Measurements from ENCODE around the gene RNF186. TPM values are rescaled to one million over a fixed set of nuclear protein-coding genes. Genes with fewer than 3 reads are reported as not detected.

Gene RNF186
- total and polyA plus RNA-seq, 4 donors = 0.17 to 0.38 (median 0.28) TPM

GRCh38 chr1:19776287-19776686 lies 38.8 kb downstream of the RNF186 start:
- Histone ChIP-seq H3K27ac (ENCODE audit: low read depth in 1 of 2, low read length in 2 of 2) (no peak overlapping the region), H3K9ac (ENCODE audit: low read depth in 1 of 2, low read length in 2 of 2) (no peak overlapping the region), H3K36me3 (ENCODE audit: control insufficient read depth in 4 of 4, insufficient read depth in 3 of 4, low read depth in 1 of 4, low read length in 3 of 4) (peaks cover 4 to 30% (median 14%) of the 10 kb centered on the region in 4 donors), H3K27me3 (ENCODE audit: control insufficient read depth in 4 of 4, insufficient read depth in 4 of 4, low read length in 3 of 4) (no peaks in the 10 kb centered on the region), H3K9me3 (ENCODE audit: control insufficient read depth in 4 of 4, low read length in 3 of 4) (no peaks in the 10 kb centered on the region), H3K4me1 (ENCODE audit: control insufficient read depth in 4 of 4, insufficient read depth in 4 of 4, low read length in 3 of 4) (no peaks in the 10 kb centered on the region), H3K4me3 (ENCODE audit: low read depth in 1 of 3, low read length in 3 of 3) (no peak overlapping the region)
- WGBS = 91% methylated on average over 5 of the region's 5 CpGs
- TF ChIP-seq CTCF (IDR thresholded peaks at IDR 0.05; ENCODE audit: low read depth, low read length, missing input control) (no peak), SP1 (IDR thresholded peaks at IDR 0.05) (no peak), RXRA (IDR thresholded peaks at IDR 0.05) (no peak), NR2F2 (IDR thresholded peaks at IDR 0.05) (no peak), REST (IDR thresholded peaks at IDR 0.05) (no peak)
- DNase-seq (ENCODE audit: low spot score) = no peak

GRCh38 chr1:19775831-19776230 lies 39.3 kb downstream of the RNF186 start:
- no peaks in the 10 kb centered on the region for H3K27me3 ChIP-seq (ENCODE audit: control insufficient read depth in 4 of 4, insufficient read depth in 4 of 4, low read length in 3 of 4)
- DNase-seq (ENCODE audit: low spot score) = no peak
- WGBS = 97% methylated on average over 9 of the region's 9 CpGs

More at GRCh38 chr1:19775831-19776230, 39.3 kb downstream of the RNF186 start:
- Histone ChIP-seq H3K4me3 (ENCODE audit: low read depth in 1 of 3, low read length in 3 of 3) (no peak overlapping the region), H3K36me3 (ENCODE audit: control insufficient read depth in 4 of 4, insufficient read depth in 3 of 4, low read depth in 1 of 4, low read length in 3 of 4) (peaks cover 4 to 30% (median 16%) of the 10 kb centered on the region in 4 donors), H3K9ac (ENCODE audit: low read depth in 1 of 2, low read length in 2 of 2) (no peak overlapping the region), H3K4me1 (ENCODE audit: control insufficient read depth in 4 of 4, insufficient read depth in 4 of 4, low read length in 3 of 4) (no peaks in the 10 kb centered on the region), H3K27ac (ENCODE audit: low read depth in 1 of 2, low read length in 2 of 2) (no peak overlapping the region), H3K9me3 (ENCODE audit: control insufficient read depth in 4 of 4, low read length in 3 of 4) (no peaks in the 10 kb centered on the region)
- TF ChIP-seq YY1 (IDR thresholded peaks at IDR 0.05) (no peak), ZBTB33 (IDR thresholded peaks at IDR 0.05) (no peak), EGR1 (IDR thresholded peaks at IDR 0.05; ENCODE audit: low read depth in 2 of 2) (no peak), FOXA2 (IDR thresholded peaks at IDR 0.05) (no peak), RAD21 (IDR thresholded peaks at IDR 0.05) (no peak), REST (IDR thresholded peaks at IDR 0.05) (no peak), SP1 (IDR thresholded peaks at IDR 0.05) (no peak), ATF3 (IDR thresholded peaks at IDR 0.05) (no peak), GABPA (IDR thresholded peaks at IDR 0.05 in 1 of 2, conservative IDR thresholded peaks at IDR 0.05 in 1 of 2) (no peak)
